Fibroblast of skin of right quadriceps (primary cell): ENCODE results near the gene CADM2.
"Not testable (repeated sequence)": the region's sequence is repeated elsewhere in the genome, so short reads cannot be mapped to it uniquely, and the experiment has no call there.

ENCODE experiments used
- DNase-seq: peaks from one replicate; pipeline ENCODE4 v3.0.0-alpha.2; 2013

The CADM2 gene

GRCh38 chr3:84958495-84959469 lies at the start of gene CADM2:
TSS of gene CADM2 (plus strand) at chr3:84958989.
- peak; percentile 81 for DNase-seq

- not testable (repeated sequence) for DNase-seq
Measured at GRCh38 chr3:84918592-84918991, 40.2 kb upstream of the CADM2 start.

DNA sequence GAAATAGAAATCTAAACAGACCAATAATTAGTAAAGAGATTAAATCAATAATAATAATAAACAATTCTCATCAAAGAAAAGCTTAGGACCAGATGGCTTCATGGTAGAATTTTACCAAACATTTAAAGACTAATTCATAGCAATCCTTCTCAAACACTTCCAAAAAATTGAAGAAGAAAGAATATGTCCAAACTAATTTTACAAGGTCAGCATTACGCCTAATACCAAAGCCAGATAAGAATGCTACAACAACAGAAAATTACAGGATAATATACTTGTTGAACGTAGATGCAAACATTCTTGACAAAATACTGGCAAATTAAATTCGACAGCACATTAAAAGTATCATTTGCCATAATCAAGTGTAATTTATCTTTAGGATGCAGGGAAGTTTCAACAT lies 36.1 kb upstream of the CADM2 start:
- DNase-seq, result no peak

- DNase-seq, result no peak
Measured at GRCh38 chr3:84925571-84925970, 33.2 kb upstream of the CADM2 start.

GRCh38 chr3:84943379-84943778 lies 15.4 kb upstream of the CADM2 start:
- DNase-seq, result no peak

GRCh38 chr3:84946240-84946639 lies 12.5 kb upstream of the CADM2 start:
- no peak for DNase-seq

DNA sequence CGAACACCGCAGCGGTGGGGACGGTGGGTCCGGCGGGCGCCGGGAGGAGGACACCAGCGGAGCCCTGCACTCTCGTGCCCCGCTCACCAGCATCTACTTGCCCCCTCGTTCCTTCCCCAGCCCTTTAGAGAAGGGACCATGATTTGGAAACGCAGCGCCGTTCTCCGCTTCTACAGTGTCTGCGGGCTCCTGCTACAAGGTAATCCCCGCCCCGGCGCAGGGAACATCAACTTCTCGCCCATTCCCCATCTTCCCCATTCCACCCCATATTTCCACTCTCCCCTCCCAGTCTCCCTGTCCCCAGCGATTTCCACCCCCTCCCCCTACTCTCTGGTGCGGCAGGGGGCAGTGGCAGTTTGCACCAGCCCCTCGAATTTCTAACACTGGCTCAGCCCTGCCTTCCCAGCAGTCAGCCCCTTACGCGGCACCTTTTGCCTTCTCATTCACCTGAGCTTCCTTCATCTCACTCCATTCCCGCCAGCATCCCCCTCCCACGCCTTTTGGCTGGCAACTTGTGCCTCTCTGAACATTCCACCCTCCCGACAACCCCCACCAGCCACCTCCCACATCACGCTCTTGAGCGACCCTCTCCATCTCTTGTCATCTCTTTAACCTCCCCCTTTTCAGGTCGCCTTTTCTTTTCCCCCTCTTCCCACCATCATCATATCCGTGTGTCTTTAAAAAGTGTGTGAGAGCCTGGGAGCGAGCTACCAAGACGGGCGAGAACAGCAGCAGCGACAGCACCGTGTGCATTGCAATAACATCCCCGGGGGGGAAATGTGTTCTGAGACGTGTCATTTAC lies 882 bp downstream of the CADM2 start:
- DNase-seq, result no peak

DNA sequence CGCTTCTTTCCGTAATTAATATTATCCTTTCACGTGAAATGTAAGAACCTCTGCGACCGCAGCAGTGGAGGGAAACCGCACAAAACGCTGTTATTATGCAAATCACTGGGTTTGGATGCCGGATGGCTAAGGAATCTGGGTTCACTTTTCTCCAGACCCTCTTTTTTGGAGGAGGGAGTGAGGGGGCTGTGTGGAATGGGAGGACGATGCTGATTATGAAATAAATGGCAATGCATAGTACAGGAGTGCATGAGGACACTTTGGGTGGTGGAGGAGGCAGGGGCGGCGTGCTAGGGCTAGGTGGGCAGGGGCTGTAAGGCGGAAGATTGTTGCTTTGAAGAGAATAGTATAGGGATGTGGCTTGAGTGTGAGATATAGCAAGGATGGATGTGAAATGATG lies 1.8 kb downstream of the CADM2 start:
- no peak for DNase-seq

DNA sequence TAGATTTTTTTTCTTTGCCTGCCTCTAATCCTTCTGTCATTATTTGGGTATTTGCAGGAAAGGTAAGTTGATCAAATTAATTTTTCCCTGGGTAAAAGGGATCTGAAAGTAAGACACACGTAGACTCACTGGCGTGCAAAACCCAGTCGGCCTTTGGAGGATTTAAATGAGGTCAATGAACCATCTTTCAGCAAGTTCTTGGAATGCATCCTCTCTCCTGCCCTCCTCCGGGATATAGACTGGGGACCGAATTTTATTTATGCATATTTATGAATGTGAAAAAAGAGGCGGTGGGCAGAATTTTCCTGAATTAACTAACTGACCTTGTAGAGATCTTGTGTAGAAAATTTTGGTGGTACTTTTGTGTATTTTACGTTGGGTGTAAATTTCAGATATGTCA lies 2.2 kb downstream of the CADM2 start:
- no peak for DNase-seq

DNA sequence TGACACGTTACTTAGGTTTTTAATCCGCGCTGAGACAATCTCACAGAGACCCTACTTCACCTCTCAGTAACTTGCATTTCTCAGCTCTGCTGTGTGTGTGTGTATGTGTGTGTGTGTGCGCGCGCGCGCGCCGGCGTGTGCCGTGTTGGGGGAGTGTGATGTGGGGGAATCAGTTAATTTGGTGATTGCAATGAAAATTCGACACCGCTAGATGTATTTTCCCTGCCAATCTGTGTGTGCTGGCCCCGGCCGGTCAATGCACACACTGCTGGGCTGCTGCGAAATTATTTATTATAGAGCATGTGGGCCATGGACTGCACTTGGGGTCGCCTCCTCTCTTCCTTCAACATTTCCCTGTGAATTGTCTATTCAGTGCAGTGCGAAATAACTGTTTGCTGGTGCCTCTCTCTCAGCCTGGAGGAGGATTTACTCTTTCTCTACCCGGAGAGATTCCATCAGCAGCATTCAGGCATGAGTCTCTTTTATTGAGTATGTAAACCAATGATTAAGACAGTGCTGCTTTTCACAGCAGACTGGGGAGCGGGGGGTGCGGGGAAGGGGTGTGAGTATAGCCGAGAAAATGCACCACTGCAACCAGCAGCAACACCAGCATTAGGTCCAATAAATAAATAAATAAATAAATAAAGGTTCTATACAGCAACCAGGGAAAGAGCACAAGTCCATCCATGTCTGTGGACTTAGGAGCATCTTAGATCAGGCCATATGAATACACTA lies 2.9 kb downstream of the CADM2 start:
- DNase-seq, result no peak

DNA sequence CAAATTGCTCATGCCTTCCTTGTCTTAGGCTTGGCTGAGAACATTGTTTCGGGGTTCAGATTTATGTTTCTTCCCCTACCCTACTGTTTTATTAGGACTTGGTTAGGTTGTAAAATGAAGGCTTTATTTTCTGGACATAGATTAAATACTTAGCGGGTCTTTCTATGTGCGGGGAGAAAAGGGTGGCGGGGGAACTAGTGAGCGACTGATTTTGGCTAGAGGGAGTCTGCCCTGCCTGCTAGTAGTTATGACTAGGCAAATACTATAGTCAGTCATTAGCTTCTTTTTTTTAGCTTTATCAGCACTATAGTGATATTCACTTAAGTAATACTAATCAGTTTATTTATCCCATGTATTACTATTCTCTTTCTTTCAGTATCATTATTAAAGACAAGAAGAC lies 3.6 kb downstream of the CADM2 start:
- DNase-seq, result no peak

DNA sequence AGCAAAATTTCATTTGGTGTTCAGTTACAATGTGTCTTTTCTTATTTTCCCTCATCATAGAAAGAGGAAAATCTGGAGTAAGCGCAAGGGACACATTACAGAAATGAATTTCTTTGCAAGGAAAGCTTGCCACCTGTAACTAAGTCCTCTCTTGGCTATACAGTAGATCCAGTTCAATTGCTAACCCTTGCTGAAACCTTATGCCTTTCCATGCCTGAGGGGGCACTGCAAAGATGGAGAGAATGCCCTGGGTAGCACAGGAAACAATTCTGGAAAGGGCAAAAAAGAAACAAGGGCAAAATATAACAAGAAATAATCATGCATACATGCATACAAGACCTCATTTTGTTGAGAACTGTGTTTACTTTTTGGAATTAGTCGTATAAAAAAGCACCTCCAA lies 4.3 kb downstream of the CADM2 start:
- DNase-seq, result no peak

DNA sequence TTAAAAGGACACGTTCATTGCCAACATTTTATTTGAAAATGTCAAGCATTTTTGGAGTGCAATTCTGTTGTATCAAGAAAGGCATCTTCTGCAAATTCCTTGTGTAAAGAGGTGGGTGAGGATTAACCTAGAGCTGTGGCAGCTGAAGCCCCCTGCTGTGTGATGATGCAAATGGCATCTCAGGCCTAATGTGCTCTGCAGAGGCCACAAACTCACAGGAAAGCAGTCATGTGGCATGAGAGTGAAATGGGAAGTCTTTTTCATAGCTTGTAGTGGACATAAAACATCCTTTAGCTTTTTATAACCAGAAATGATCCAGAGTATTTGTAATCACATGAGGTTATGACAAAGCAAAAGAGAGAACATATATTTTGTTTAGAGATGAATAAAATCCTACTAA lies 6.4 kb downstream of the CADM2 start:
- DNase-seq, result peak; percentile 18

DNA sequence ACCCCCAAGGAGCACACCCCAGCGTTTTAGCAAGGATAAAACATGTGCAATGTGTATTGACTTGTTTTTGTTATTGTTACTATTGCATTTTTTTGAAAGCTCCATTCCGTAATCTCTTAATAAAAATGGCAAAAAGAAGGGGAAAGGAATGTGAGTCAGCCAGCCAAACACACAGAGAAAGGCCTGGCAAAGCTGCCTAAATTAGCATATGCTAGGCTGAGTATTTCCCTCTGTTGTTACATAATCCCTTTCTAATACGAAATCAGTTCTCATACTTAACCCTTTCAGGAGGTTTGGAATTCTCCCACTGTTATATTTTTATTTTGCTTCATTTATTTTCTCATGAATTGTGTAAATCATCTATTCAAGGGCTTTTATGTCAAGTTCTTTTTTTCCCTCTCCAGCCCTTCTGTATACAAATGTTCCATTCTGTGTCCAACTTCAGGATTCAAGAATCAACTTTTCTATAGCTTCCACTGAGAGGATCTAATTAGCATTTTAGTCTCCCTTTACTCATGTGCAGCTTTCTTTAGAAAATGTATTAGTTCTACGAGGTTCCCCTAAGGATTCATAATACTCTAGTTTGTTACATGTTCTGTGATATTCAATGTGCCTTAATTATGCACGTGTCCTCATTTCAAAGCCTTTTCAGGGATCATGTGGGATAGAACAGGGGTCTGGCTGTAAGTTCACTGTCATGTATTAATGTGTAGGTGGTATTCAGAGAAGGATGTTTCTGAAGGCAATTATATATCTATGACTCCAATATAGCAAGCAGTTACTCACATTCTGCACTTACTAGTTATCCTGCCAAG lies 9.2 kb downstream of the CADM2 start:
- DNase-seq, result no peak

DNA sequence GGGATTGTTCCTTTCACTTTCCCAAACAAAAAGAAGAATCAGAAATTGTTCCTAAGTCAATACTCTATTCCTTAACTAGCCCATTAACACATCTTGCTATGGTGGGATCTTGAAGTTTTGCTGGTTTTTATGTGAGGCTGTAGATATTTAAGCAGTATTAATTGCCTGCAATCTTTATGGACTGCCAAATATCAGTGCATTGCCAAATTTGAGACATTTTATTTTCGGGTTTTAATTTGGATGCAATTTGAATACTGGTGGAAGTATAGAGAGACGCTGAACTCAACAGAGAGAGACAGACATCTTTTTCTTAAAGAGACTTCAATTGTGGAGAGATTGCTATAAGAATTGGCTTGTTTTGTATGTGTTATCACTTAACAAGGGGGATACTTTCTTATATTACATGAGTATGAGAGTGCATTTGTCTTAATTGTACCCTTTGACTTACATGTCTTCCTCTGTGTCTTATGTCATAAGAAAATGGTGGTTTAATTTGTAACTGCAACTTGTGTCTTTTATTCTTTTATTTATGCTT lies 10.0 kb downstream of the CADM2 start:
- no peak for DNase-seq

DNA sequence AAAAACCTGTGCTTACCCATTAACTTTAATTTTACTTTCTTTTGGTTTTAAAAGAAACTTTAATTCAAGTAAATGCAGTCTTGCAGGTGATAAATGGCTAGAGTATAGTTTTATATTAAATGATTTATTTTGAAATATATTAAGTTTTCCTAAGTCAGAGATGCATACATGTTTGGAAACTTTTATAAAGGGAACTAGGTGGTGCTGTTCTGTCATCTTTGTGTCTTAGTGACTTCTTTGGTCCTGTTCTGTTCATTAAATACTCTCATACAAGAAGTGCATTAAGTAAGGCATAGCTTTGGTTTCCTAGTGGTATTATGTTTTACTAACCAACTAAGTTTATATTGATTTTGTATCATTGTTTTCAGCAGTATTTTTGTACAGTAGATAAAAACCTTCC lies 15.6 kb downstream of the CADM2 start:
- no peak for DNase-seq

- DNase-seq, result no peak
Measured at GRCh38 chr3:84977021-84977420, 18.2 kb downstream of the CADM2 start.

DNA sequence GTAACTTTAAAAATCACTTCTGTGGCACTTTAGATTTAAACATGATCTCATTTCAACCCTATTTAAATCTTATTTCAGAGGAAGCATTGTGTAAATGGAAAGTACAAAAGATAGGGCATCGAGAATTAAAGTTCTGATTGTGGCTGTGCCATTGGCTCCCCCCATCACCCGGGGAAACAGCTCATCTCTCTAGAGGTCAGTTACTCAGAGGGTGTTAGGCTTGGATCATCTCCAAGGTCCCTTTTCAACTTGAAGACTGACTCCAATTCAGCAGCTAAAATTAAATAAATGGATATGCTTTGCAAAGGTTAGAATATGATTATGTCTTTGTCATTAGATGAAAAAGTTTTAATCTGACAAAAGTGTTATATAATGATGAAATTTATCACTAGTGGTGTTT lies 20.1 kb downstream of the CADM2 start:
- DNase-seq, result no peak

DNA sequence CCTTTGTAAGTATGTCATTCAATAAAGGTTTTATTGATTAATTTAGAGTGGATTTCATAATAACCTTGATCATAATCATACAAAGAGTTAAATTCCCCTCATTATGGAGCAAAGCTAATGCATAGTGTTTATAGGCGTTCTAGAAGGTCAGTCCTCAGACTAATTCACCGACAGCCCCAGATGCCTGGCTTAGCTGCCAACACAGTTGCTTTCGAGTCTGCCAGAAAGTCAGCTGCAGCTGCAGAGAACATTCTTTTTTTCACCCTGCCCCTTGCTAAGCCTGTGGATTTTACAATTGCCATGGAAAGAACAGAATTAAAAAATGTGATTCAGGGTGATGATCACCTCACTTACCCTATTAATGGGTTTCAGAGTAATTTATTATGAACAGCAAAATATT lies 21.2 kb downstream of the CADM2 start:
- DNase-seq, result no peak

GRCh38 chr3:84980456-84980855 lies 21.7 kb downstream of the CADM2 start:
- no peak for DNase-seq

GRCh38 chr3:84983490-84983889 lies 24.7 kb downstream of the CADM2 start:
- DNase-seq, result no peak

DNA sequence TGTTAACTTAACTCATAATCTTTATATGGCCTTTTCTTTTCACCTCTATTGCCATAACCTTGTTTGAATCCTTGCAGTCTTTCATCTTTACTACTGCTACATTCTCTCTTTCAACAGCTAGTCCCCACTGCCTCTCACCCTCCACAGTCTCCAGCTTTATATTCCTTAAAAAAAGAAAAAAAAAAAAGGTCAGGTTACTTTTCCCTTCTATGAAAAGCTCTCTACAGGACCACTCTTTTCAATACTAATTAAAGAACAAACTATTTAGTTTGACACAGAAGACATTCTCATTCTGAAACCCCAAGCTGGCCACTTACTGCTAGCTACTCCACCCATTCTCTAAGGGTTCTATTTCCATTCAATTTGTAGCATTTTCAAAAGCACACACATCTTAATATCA lies 25.6 kb downstream of the CADM2 start:
- DNase-seq, result no peak
